ENCODE data around the gene TSHZ1.

TSHZ1 gene

GRCh38 chr18:75207310-75208154 lies 3.1 kb upstream of the TSHZ1 start:
- no peak for DNase-seq (ENCODE audit: low read depth in 2 of 2)

- DNase-seq (ENCODE audit: low read depth in 2 of 2), result no peak
Measured at GRCh38 chr18:75208155-75208835, 2.3 kb upstream of the TSHZ1 start.

- DNase-seq (ENCODE audit: low read depth in 2 of 2), result no peak
Measured at GRCh38 chr18:75208836-75209128, 1.8 kb upstream of the TSHZ1 start.

- no peak for DNase-seq (ENCODE audit: low read depth in 2 of 2)
Measured at GRCh38 chr18:75209129-75209950, 1.3 kb upstream of the TSHZ1 start, which contains the start of gene PTGR3. TSS of gene PTGR3 (minus strand) at chr18:75209139. CDS start at chr18:75209058, 81 bp downstream.

- DNase-seq (ENCODE audit: low read depth in 2 of 2), result no peak
Measured at GRCh38 chr18:75209951-75210258, 692 bp upstream of the TSHZ1 start.

- DNase-seq (ENCODE audit: low read depth in 2 of 2), result no peak
Measured at GRCh38 chr18:75211002-75211621, 515 bp downstream of the TSHZ1 start.

GRCh38 chr18:75211626-75211952 lies 992 bp downstream of the TSHZ1 start:
- no peak for DNase-seq (ENCODE audit: low read depth in 2 of 2)

- DNase-seq (ENCODE audit: low read depth in 2 of 2), result no peak
Measured at GRCh38 chr18:75211953-75212750, 1.6 kb downstream of the TSHZ1 start.

- no peak for DNase-seq (ENCODE audit: low read depth in 2 of 2)
Measured at GRCh38 chr18:75212751-75213090, 2.1 kb downstream of the TSHZ1 start.

- DNase-seq (ENCODE audit: low read depth in 2 of 2), result no peak
Measured at GRCh38 chr18:75213611-75214331, 3.2 kb downstream of the TSHZ1 start.

- no peak for DNase-seq (ENCODE audit: low read depth in 2 of 2)
Measured at GRCh38 chr18:75214332-75214690, 3.7 kb downstream of the TSHZ1 start.

- DNase-seq (ENCODE audit: low read depth in 2 of 2), result no peak
Measured at GRCh38 chr18:75214766-75215510, 4.3 kb downstream of the TSHZ1 start.

- DNase-seq (ENCODE audit: low read depth in 2 of 2), result no peak
Measured at GRCh38 chr18:75215663-75216062, 5.1 kb downstream of the TSHZ1 start.

- DNase-seq (ENCODE audit: low read depth in 2 of 2), result no peak
Measured at GRCh38 chr18:75216212-75216910, 5.8 kb downstream of the TSHZ1 start.

- no peak for DNase-seq (ENCODE audit: low read depth in 2 of 2)
Measured at GRCh38 chr18:75216911-75217689, 6.5 kb downstream of the TSHZ1 start.

GRCh38 chr18:75218065-75218923 lies 7.7 kb downstream of the TSHZ1 start:
- no peak for DNase-seq (ENCODE audit: low read depth in 2 of 2)

GRCh38 chr18:75219745-75220375 lies 9.3 kb downstream of the TSHZ1 start:
- DNase-seq (ENCODE audit: low read depth in 2 of 2), result no peak

Data from stimulated activated CD4-positive, alpha-beta T cell treated with anti-CD3 and anti-CD28 coated beads, Interleukin-1b, Interleukin-23, amount 100 ng/mL, for 1 hour (primary cell).